KMS-11 (cell line): ENCODE results near the gene TREM1.

ENCODE experiments used
- H2AFZ ChIP-seq: fragments of 200-600 bp; sonication (generic); 2 replicates; pipeline ENCODE4 v1.6.1; 2016; ENCODE audit warnings: antibody characterized with exemption, mixed run types, low read depth
- H3K27ac ChIP-seq: fragments of 200-600 bp; sonication (generic); 2 replicates; pipeline ENCODE4 v1.6.1; 2016; ENCODE audit warnings: mild to moderate bottlenecking, mixed run types
- H3K27me3 ChIP-seq: fragments of 200-600 bp; sonication (generic); 2 replicates; pipeline ENCODE4 v1.6.1; 2017; ENCODE audit warnings: mild to moderate bottlenecking, low read depth, mixed run types, moderate library complexity; ENCODE audit not compliant: insufficient read depth
- H3K36me3 ChIP-seq: fragments of 200-600 bp; sonication (generic); 2 replicates; pipeline ENCODE4 v1.6.1; 2017; ENCODE audit warnings: mild to moderate bottlenecking, mixed run types; ENCODE audit not compliant: insufficient read depth
- H3K4me1 ChIP-seq: fragments of 200-600 bp; sonication (generic); 2 replicates; pipeline ENCODE4 v1.6.1; 2016; ENCODE audit warnings: mild to moderate bottlenecking, low read depth, mixed run types; ENCODE audit not compliant: poor library complexity, severe bottlenecking
- H3K4me2 ChIP-seq: fragments of 200-600 bp; sonication (generic); 2 replicates; pipeline ENCODE4 v1.7.0; 2016; ENCODE audit warnings: mild to moderate bottlenecking, mixed run types
- H3K4me3 ChIP-seq: fragments of 200-600 bp; sonication (generic); IDR thresholded peaks from 2 replicates; pipeline ENCODE4 v1.6.1; 2017; ENCODE audit warnings: low read depth, low read length, mixed read lengths; ENCODE audit not compliant: insufficient read depth
- H3K79me2 ChIP-seq: fragments of 200-600 bp; sonication (generic); 2 replicates; pipeline ENCODE4 v1.6.1; 2016; ENCODE audit warnings: low read depth, mixed run types; ENCODE audit not compliant: insufficient read depth
- H3K9ac ChIP-seq: fragments of 200-600 bp; sonication (generic); 2 replicates; pipeline ENCODE4 v1.6.1; 2016; ENCODE audit warnings: mild to moderate bottlenecking, mixed run types
- H4K20me1 ChIP-seq: fragments of 200-600 bp; sonication (generic); 2 replicates; pipeline ENCODE4 v1.6.1; 2016; ENCODE audit warnings: mild to moderate bottlenecking, mixed run types; ENCODE audit not compliant: insufficient read depth
- TF ChIP-seq, protein P1 (sequence below): fragments of 200-600 bp; sonication (generic); conservative IDR thresholded peaks from 2 replicates; pipeline ENCODE4 v1.6.1; 2017; ENCODE audit warnings: low read depth, mild to moderate bottlenecking, antibody characterized with exemption, low read length, moderate library complexity, mixed read lengths

The TREM1 gene

DNA sequence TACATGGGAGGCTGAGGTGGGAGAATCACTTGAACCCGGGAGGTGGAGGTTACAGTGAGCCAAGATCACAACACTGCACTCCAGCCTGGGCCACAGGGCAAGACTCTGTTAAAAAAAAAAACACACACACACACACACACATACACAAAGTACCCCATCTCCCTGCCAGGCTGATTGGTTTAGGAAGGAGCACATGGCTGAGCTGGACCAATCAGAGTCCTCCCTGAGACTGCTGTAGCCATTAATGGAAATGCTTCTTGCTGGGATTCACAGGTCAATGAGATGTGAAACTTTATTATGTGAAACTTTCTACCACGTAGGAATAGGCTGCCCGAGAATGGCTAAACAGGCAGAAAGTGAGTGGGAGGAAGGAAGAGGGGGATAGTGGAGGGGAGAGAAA is 2.9 kb downstream of the TREM1 start:
- peaks cover 4% of the 10 kb centered on the region for H3K4me1 ChIP-seq
- no peak overlapping the region for H2AFZ ChIP-seq
- no peak overlapping the region for H3K9ac ChIP-seq
- H3K27me3 ChIP-seq, result no peaks in the 10 kb centered on the region
- no peak overlapping the region for H3K27ac ChIP-seq
- TF ChIP-seq, protein P1, sequence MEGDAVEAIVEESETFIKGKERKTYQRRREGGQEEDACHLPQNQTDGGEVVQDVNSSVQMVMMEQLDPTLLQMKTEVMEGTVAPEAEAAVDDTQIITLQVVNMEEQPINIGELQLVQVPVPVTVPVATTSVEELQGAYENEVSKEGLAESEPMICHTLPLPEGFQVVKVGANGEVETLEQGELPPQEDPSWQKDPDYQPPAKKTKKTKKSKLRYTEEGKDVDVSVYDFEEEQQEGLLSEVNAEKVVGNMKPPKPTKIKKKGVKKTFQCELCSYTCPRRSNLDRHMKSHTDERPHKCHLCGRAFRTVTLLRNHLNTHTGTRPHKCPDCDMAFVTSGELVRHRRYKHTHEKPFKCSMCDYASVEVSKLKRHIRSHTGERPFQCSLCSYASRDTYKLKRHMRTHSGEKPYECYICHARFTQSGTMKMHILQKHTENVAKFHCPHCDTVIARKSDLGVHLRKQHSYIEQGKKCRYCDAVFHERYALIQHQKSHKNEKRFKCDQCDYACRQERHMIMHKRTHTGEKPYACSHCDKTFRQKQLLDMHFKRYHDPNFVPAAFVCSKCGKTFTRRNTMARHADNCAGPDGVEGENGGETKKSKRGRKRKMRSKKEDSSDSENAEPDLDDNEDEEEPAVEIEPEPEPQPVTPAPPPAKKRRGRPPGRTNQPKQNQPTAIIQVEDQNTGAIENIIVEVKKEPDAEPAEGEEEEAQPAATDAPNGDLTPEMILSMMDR, result no peak
- no peaks in the 10 kb centered on the region for H3K36me3 ChIP-seq
- no peaks in the 10 kb centered on the region for H4K20me1 ChIP-seq
- no peak overlapping the region for H3K4me3 ChIP-seq
- no peaks in the 10 kb centered on the region for H3K79me2 ChIP-seq
- H3K4me2 ChIP-seq, result no peak overlapping the region

DNA sequence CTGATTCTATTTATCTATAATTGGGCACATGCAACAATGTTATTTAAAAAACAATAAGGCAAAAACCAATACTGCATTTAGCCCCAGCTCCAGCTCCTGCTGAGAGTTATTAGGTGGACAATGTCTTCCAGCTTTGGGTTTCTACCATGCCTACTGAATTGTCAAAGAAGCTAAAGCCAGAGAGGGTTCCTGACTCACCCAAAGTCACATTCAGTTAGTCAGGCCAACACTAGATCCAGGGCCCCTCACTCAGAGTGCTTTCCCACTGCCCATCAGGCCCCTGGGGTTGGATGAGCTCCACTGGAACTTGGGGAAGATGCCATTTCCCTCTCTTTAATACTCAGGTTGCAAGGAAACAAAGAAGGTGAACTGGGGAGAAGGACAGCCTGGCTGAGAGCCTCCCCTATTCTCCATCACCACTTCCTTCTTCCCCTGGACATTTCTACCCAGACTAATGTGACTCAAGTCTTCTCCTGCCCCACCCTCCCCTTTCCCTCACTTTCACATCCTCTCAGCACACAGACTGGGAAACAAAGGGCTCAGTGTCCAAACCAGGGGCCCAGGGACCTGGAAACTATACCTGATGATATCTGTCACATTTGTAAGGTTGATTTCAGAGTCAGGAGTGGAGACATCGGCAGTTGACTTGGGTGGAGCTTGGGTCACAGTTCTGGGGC is 6.0 kb downstream of the TREM1 start:
- Histone ChIP-seq H3K4me3 (no peak overlapping the region), H3K79me2 (no peaks in the 10 kb centered on the region), H3K27ac (no peak overlapping the region), H3K36me3 (no peaks in the 10 kb centered on the region), H3K9ac (no peak overlapping the region), H3K4me2 (no peak overlapping the region), H3K27me3 (no peaks in the 10 kb centered on the region), H3K4me1 (peaks cover 4% of the 10 kb centered on the region), H2AFZ (no peak overlapping the region), H4K20me1 (no peaks in the 10 kb centered on the region)
- TF ChIP-seq, protein P1, result no peak

DNA sequence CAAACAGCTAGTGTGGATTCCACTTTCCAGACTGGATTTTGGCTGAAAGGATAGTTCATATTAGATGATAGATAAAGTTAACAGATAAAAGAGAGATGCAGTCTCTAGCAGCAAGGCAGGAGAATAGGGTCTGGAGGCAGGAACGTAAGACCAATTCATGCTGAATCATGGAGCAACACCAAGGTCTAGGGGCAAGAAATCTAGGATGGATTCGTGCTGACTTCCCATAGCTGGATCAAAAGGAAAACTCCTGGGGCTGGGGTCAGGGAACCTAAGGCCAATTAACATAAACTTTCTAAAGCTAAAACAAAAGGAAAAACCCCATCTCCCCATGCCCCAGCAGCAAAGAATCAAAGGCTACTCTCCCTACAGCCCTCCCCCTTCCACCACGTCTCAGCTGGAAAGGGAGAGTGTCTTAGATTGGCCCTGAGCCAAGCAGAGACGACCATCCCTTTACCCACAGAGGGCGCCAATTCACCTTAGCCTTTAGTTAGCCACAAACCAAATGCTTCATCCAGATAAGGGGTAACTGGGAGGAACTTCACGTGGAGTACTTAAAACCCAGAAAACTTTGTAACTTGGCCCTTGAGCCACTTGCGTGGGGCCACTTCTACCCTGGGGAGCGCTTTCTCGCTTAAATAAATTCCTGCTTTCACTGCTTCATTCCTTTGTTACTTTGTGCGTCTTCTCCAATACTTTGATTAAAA is 7.6 kb downstream of the TREM1 start:
- H3K79me2 ChIP-seq, result no peaks in the 10 kb centered on the region
- no peak overlapping the region for H3K27ac ChIP-seq
- H4K20me1 ChIP-seq, result no peaks in the 10 kb centered on the region
- no peak overlapping the region for H2AFZ ChIP-seq
- no peaks in the 10 kb centered on the region for H3K27me3 ChIP-seq
- no peak overlapping the region for H3K9ac ChIP-seq
- TF ChIP-seq, protein P1, result peak; percentile 68
- H3K4me1 ChIP-seq, result peaks cover 4% of the 10 kb centered on the region
- no peak overlapping the region for H3K4me2 ChIP-seq
- no peaks in the 10 kb centered on the region for H3K36me3 ChIP-seq
- H3K4me3 ChIP-seq, result no peak overlapping the region

DNA sequence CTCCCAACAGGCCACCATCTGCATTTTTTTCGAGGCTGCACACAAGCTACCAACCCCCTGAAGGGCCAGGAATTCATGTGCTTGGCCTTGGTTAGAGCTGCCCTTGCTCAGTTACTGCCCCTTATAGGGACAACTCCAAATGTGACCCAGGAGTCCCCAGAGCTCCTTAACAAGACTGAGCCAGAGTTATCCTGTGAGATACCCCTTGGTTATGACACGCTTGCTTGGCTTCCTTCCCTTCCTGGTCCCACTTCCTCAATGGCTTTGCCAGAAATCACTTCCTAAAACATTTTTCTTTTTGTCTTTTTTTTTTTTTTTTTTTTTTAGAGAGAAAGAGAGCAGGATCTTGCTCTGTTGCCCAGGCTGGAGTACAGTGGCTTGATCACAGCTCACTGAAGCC is 8.9 kb downstream of the TREM1 start:
- Histone ChIP-seq H3K4me1 (peaks cover 4% of the 10 kb centered on the region), H3K36me3 (no peaks in the 10 kb centered on the region), H3K27me3 (no peaks in the 10 kb centered on the region), H3K4me2 (no peak overlapping the region), H2AFZ (no peak overlapping the region), H3K9ac (no peak overlapping the region), H4K20me1 (no peaks in the 10 kb centered on the region), H3K27ac (no peak overlapping the region), H3K79me2 (no peaks in the 10 kb centered on the region), H3K4me3 (no peak overlapping the region)
- TF ChIP-seq, protein P1, result no peak
